GM23338 (cell line): ENCODE measurements around the gene OR52I2. TPM values are rescaled to one million over a fixed set of nuclear protein-coding genes. Genes with fewer than 3 reads are reported as not detected.

Source experiments
- ATAC-seq: fragments of 200-7000 bp; cut with Tn5 transposase; 3 replicates; pipeline ENCODE4 v1.9.1; 2020
- DNase-seq: peaks from one replicate; pipeline ENCODE4 v3.0.0-alpha.2; 2015; ENCODE audit warnings: low spot score
- H2AFZ ChIP-seq: fragments of 200-600 bp; sonication (generic); 2 replicates; pipeline ENCODE4 v1.8.0; 2016; ENCODE audit warnings: antibody characterized with exemption, mild to moderate bottlenecking, moderate library complexity
- H3F3A ChIP-seq: fragments of 200-600 bp; sonication (generic); replicated peaks from 2 replicates; pipeline ENCODE4 v1.8.0; 2017; ENCODE audit warnings: antibody characterized with exemption, mixed run types, low read depth
- H3K27ac ChIP-seq: fragments of 200-600 bp; sonication (generic); 2 replicates; pipeline ENCODE4 v1.6.1; 2016; ENCODE audit warnings: low read depth
- H3K27me3 ChIP-seq: fragments of 200-600 bp; sonication (generic); 2 replicates; pipeline ENCODE4 v1.8.0; 2016; ENCODE audit warnings: mild to moderate bottlenecking, mixed run types, moderate library complexity; ENCODE audit not compliant: insufficient read depth
- H3K36me3 ChIP-seq: fragments of 200-600 bp; sonication (generic); 2 replicates; pipeline ENCODE4 v1.8.0; 2016; ENCODE audit warnings: mild to moderate bottlenecking; ENCODE audit not compliant: insufficient read depth
- H3K4me1 ChIP-seq: fragments of 200-600 bp; sonication (generic); 2 replicates; pipeline ENCODE4 v1.8.0; 2016; ENCODE audit warnings: mild to moderate bottlenecking, moderate library complexity; ENCODE audit not compliant: insufficient read depth
- H3K4me2 ChIP-seq: fragments of 200-600 bp; sonication (generic); 2 replicates; pipeline ENCODE4 v1.7.1; 2017; ENCODE audit warnings: mixed run types
- H3K4me3 ChIP-seq: fragments of 200-600 bp; sonication (generic); 2 replicates; pipeline ENCODE4 v1.6.1; 2016; ENCODE audit warnings: mixed run types
- H3K79me2 ChIP-seq: fragments of 200-600 bp; sonication (generic); replicated peaks from 2 replicates; pipeline ENCODE4 v1.8.0; 2017; ENCODE audit warnings: mild to moderate bottlenecking; ENCODE audit not compliant: insufficient read depth
- H3K9me2 ChIP-seq: fragments of 200-600 bp; sonication (generic); 2 replicates; pipeline ENCODE4 v1.8.0; 2017; ENCODE audit not compliant: insufficient read depth
- H4K20me1 ChIP-seq: fragments of 200-600 bp; sonication (generic); replicated peaks from 2 replicates; pipeline ENCODE4 v1.8.0; 2017; ENCODE audit warnings: mild to moderate bottlenecking; ENCODE audit not compliant: insufficient read depth
- H3K27ac Mint-ChIP-seq: 2 replicates; pipeline ENCODE4 v1.8.0; 2020; ENCODE audit warnings: inconsistent platforms, mild to moderate bottlenecking, moderate library complexity, mixed read lengths
- H3K27me3 Mint-ChIP-seq: 3 replicates; pipeline ENCODE4 v1.8.0; 2022; ENCODE audit warnings: low read depth, mild to moderate bottlenecking, moderate library complexity, mixed read lengths, inconsistent platforms; ENCODE audit not compliant: insufficient read depth, poor library complexity
- H3K36me3 Mint-ChIP-seq: 3 replicates; pipeline ENCODE4 v1.8.0; 2021; ENCODE audit warnings: low read depth, mild to moderate bottlenecking, inconsistent platforms, moderate library complexity, mixed read lengths
- H3K4me1 Mint-ChIP-seq: 3 replicates; pipeline ENCODE4 v1.8.0; 2020; ENCODE audit warnings: mild to moderate bottlenecking, inconsistent platforms, mixed read lengths
- H3K4me3 Mint-ChIP-seq: 3 replicates; pipeline ENCODE4 v1.8.0; 2021; ENCODE audit warnings: moderate library complexity, mild to moderate bottlenecking, inconsistent platforms, mixed read lengths
- H3K9me3 Mint-ChIP-seq: 3 replicates; pipeline ENCODE4 v1.8.0; 2020; ENCODE audit warnings: moderate library complexity, mild to moderate bottlenecking, inconsistent platforms, mixed read lengths
- CREB1 ChIP-seq: fragments of 250-450 bp; sonication (Bioruptor Pico); IDR thresholded peaks from 2 replicates; pipeline ENCODE4 v1.5.0; 2020; ENCODE audit warnings: low read depth, mild to moderate bottlenecking, moderate library complexity
- EZH2 ChIP-seq: fragments of 200-600 bp; sonication (generic); IDR thresholded peaks from one replicate; pipeline ENCODE4 v1.8.0; 2017; ENCODE audit warnings: antibody characterized with exemption, mild to moderate bottlenecking, low read depth; ENCODE audit not compliant: unreplicated experiment
- EZH2phosphoT487 ChIP-seq: fragments of 200-600 bp; sonication (generic); IDR thresholded peaks from one replicate; pipeline ENCODE4 v1.8.1; 2018; ENCODE audit warnings: antibody characterized with exemption; ENCODE audit not compliant: unreplicated experiment
- JUNB ChIP-seq: IDR thresholded peaks from one replicate; pipeline ENCODE4 v1.6.1; 2016; ENCODE audit warnings: antibody characterized with exemption; ENCODE audit not compliant: unreplicated experiment
- NANOG ChIP-seq: IDR thresholded peaks from 2 replicates; pipeline ENCODE4 v1.6.1; 2016; ENCODE audit warnings: antibody characterized with exemption, borderline replicate concordance
- POLR2AphosphoS5 ChIP-seq: IDR thresholded peaks from 2 replicates; pipeline ENCODE4 v1.6.1; 2016; ENCODE audit warnings: antibody characterized with exemption, low read depth
- STAT1 ChIP-seq: IDR thresholded peaks from one replicate; pipeline ENCODE4 v1.6.1; 2016; ENCODE audit warnings: antibody characterized with exemption; ENCODE audit not compliant: unreplicated experiment
- ZNF114 ChIP-seq: fragments of 250-450 bp; sonication (Bioruptor Pico); IDR thresholded peaks from 2 replicates; pipeline ENCODE4 v1.5.0; 2020; ENCODE audit warnings: mild to moderate bottlenecking, moderate library complexity
- ZNF331 ChIP-seq: fragments of 250-450 bp; sonication (Bioruptor Pico); IDR thresholded peaks from 2 replicates; pipeline ENCODE4 v1.5.0; 2020; ENCODE audit warnings: low read depth, mild to moderate bottlenecking, moderate library complexity
- polyA plus RNA-seq: library from polyadenylated mRNA; unstranded; fragments of >200 nt; fragmentation: Nextera tagmentation; extraction: Ambion mirVana; gene quantifications from 2 replicates; pipeline ENCODE4 v1.2.1, GENCODE V29; 2016
- total RNA-seq: library from RNA; depleted of rRNA; stranded (reverse); fragments of >200 nt; shearing (Covaris generic); gene quantifications from 2 replicates; pipeline ENCODE4 v1.2.3, GENCODE V29; 2014
- TF ChIP-seq, protein P1 (sequence below): IDR thresholded peaks from 2 replicates; pipeline ENCODE4 v1.6.1; 2016; ENCODE audit warnings: antibody characterized with exemption
- TF ChIP-seq, protein P2 (sequence below): IDR thresholded peaks from one replicate; pipeline ENCODE4 v1.6.1; 2018; ENCODE audit warnings: antibody characterized with exemption; ENCODE audit not compliant: unreplicated experiment
- TF ChIP-seq, protein P3 (sequence below): fragments of 250-450 bp; sonication (Bioruptor Pico); IDR thresholded peaks from 2 replicates; pipeline ENCODE4 v1.5.0; 2020; ENCODE audit warnings: mild to moderate bottlenecking, moderate library complexity
- TF ChIP-seq, protein P4 (sequence below), 2 experiments: fragments of 200-600 bp in 1 of 2; sonication (generic) in 1 of 2; conservative IDR thresholded peaks; 2 replicates each; pipeline versions ENCODE4 v1.5.1 to v1.6.1; 2016 to 2017; ENCODE audit warnings: antibody characterized with exemption in 2 of 2, low read depth in 2 of 2, mild to moderate bottlenecking in 2 of 2, moderate library complexity in 1 of 2

OR52I2 gene
- total and polyA plus RNA-seq, 2 experiments from 2014 or later: 0.03 TPM; not detected in 1

DNA sequence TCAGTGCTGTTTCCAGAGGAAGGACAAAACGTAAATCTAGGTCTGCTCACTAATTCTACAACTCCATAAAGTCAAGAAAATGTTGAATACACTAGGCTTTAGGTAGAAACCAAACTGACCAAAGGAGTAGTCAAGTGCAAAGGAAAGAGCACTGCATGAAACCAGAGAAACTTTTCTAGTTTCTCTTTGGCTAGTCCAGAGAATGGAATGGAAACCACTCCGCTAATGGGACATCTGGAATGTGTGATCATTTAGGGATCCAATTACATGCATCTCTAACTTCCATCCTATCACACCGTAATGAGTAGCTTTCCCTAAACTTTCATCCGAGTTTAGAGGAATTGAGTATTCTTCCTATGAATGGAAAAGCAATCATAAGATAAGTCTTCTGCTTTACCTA is 34.1 kb upstream of the OR52I2 start:
- Histone ChIP-seq H3K4me3 (no peak overlapping the region), H3K4me2 (no peak overlapping the region), H3K4me1 (no peaks in the 10 kb centered on the region), H4K20me1 (no peaks in the 10 kb centered on the region), H3K9me2 (peaks cover 3% of the 10 kb centered on the region; the same call in 1 of the 2 replicates), H3K36me3 (no peaks in the 10 kb centered on the region), H2AFZ (no peak overlapping the region), H3F3A (no peaks in the 10 kb centered on the region), H3K79me2 (no peaks in the 10 kb centered on the region), H3K27me3 (no peaks in the 10 kb centered on the region), H3K27ac (no peak overlapping the region)
- H3K27me3 Mint-ChIP-seq: no peaks in the 10 kb centered on the region
- TF ChIP-seq EZH2 (no peak), STAT1 (no peak), JUNB (no peak), CREB1 (no peak), EZH2phosphoT487 (no peak), ZNF331 (no peak), POLR2AphosphoS5 (no peak), NANOG (no peak), ZNF114 (CRISPR knock-in tag) (no peak)
- TF ChIP-seq, protein P1, sequence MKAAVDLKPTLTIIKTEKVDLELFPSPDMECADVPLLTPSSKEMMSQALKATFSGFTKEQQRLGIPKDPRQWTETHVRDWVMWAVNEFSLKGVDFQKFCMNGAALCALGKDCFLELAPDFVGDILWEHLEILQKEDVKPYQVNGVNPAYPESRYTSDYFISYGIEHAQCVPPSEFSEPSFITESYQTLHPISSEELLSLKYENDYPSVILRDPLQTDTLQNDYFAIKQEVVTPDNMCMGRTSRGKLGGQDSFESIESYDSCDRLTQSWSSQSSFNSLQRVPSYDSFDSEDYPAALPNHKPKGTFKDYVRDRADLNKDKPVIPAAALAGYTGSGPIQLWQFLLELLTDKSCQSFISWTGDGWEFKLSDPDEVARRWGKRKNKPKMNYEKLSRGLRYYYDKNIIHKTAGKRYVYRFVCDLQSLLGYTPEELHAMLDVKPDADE: no peak
- TF ChIP-seq, protein P2, sequence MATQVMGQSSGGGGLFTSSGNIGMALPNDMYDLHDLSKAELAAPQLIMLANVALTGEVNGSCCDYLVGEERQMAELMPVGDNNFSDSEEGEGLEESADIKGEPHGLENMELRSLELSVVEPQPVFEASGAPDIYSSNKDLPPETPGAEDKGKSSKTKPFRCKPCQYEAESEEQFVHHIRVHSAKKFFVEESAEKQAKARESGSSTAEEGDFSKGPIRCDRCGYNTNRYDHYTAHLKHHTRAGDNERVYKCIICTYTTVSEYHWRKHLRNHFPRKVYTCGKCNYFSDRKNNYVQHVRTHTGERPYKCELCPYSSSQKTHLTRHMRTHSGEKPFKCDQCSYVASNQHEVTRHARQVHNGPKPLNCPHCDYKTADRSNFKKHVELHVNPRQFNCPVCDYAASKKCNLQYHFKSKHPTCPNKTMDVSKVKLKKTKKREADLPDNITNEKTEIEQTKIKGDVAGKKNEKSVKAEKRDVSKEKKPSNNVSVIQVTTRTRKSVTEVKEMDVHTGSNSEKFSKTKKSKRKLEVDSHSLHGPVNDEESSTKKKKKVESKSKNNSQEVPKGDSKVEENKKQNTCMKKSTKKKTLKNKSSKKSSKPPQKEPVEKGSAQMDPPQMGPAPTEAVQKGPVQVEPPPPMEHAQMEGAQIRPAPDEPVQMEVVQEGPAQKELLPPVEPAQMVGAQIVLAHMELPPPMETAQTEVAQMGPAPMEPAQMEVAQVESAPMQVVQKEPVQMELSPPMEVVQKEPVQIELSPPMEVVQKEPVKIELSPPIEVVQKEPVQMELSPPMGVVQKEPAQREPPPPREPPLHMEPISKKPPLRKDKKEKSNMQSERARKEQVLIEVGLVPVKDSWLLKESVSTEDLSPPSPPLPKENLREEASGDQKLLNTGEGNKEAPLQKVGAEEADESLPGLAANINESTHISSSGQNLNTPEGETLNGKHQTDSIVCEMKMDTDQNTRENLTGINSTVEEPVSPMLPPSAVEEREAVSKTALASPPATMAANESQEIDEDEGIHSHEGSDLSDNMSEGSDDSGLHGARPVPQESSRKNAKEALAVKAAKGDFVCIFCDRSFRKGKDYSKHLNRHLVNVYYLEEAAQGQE: no peak
- TF ChIP-seq, protein P3, sequence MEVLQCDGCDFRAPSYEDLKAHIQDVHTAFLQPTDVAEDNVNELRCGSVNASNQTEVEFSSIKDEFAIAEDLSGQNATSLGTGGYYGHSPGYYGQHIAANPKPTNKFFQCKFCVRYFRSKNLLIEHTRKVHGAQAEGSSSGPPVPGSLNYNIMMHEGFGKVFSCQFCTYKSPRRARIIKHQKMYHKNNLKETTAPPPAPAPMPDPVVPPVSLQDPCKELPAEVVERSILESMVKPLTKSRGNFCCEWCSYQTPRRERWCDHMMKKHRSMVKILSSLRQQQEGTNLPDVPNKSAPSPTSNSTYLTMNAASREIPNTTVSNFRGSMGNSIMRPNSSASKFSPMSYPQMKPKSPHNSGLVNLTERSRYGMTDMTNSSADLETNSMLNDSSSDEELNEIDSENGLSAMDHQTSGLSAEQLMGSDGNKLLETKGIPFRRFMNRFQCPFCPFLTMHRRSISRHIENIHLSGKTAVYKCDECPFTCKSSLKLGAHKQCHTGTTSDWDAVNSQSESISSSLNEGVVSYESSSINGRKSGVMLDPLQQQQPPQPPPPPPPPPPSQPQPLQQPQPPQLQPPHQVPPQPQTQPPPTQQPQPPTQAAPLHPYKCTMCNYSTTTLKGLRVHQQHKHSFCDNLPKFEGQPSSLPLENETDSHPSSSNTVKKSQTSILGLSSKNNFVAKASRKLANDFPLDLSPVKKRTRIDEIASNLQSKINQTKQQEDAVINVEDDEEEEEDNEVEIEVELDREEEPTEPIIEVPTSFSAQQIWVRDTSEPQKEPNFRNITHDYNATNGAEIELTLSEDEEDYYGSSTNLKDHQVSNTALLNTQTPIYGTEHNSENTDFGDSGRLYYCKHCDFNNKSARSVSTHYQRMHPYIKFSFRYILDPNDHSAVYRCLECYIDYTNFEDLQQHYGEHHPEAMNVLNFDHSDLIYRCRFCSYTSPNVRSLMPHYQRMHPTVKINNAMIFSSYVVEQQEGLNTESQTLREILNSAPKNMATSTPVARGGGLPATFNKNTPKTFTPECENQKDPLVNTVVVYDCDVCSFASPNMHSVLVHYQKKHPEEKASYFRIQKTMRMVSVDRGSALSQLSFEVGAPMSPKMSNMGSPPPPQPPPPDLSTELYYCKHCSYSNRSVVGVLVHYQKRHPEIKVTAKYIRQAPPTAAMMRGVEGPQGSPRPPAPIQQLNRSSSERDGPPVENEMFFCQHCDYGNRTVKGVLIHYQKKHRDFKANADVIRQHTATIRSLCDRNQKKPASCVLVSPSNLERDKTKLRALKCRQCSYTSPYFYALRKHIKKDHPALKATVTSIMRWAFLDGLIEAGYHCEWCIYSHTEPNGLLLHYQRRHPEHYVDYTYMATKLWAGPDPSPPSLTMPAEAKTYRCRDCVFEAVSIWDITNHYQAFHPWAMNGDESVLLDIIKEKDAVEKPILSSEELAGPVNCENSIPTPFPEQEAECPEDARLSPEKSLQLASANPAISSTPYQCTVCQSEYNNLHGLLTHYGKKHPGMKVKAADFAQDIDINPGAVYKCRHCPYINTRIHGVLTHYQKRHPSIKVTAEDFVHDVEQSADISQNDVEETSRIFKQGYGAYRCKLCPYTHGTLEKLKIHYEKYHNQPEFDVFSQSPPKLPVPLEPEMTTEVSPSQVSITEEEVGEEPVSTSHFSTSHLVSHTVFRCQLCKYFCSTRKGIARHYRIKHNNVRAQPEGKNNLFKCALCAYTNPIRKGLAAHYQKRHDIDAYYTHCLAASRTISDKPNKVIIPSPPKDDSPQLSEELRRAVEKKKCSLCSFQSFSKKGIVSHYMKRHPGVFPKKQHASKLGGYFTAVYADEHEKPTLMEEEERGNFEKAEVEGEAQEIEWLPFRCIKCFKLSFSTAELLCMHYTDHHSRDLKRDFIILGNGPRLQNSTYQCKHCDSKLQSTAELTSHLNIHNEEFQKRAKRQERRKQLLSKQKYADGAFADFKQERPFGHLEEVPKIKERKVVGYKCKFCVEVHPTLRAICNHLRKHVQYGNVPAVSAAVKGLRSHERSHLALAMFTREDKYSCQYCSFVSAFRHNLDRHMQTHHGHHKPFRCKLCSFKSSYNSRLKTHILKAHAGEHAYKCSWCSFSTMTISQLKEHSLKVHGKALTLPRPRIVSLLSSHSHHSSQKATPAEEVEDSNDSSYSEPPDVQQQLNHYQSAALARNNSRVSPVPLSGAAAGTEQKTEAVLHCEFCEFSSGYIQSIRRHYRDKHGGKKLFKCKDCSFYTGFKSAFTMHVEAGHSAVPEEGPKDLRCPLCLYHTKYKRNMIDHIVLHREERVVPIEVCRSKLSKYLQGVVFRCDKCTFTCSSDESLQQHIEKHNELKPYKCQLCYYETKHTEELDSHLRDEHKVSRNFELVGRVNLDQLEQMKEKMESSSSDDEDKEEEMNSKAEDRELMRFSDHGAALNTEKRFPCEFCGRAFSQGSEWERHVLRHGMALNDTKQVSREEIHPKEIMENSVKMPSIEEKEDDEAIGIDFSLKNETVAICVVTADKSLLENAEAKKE (CRISPR knock-in tag): no peak
- TF ChIP-seq, protein P4, sequence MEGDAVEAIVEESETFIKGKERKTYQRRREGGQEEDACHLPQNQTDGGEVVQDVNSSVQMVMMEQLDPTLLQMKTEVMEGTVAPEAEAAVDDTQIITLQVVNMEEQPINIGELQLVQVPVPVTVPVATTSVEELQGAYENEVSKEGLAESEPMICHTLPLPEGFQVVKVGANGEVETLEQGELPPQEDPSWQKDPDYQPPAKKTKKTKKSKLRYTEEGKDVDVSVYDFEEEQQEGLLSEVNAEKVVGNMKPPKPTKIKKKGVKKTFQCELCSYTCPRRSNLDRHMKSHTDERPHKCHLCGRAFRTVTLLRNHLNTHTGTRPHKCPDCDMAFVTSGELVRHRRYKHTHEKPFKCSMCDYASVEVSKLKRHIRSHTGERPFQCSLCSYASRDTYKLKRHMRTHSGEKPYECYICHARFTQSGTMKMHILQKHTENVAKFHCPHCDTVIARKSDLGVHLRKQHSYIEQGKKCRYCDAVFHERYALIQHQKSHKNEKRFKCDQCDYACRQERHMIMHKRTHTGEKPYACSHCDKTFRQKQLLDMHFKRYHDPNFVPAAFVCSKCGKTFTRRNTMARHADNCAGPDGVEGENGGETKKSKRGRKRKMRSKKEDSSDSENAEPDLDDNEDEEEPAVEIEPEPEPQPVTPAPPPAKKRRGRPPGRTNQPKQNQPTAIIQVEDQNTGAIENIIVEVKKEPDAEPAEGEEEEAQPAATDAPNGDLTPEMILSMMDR (conservative IDR thresholded peaks at IDR 0.05; ENCODE audit: low read depth in 2 of 2): no peak
- no peak for DNase-seq
- H3K4me1 Mint-ChIP-seq: no peaks in the 10 kb centered on the region
- H3K4me3 Mint-ChIP-seq: no peak overlapping the region
- peaks cover 8% of the 10 kb centered on the region for H3K9me3 Mint-ChIP-seq
- ATAC-seq: no peak
- H3K36me3 Mint-ChIP-seq: no peaks in the 10 kb centered on the region
- H3K27ac Mint-ChIP-seq: no peak overlapping the region
